A172 (cell line): ENCODE measurements around the gene CEP55. TPM values are rescaled to one million over a fixed set of nuclear protein-coding genes. Genes with fewer than 3 reads are reported as not detected.

Experiments used
- DNase-seq: peaks from one replicate; pipeline ENCODE4 v3.0.0-alpha.2; 2015; ENCODE audit warnings: low spot score
- total RNA-seq: library from RNA; depleted of rRNA; stranded (reverse); fragments of >200 nt; shearing (Covaris generic); gene quantifications from 2 replicates; pipeline ENCODE4 v1.2.3, GENCODE V29; 2014; rRNA removed

The CEP55 gene
- total RNA-seq, 1 experiment from 2014 or later: 250 TPM

- peak; percentile 35 for DNase-seq
Measured at GRCh38 chr10:93566435-93567276, 70.2 kb downstream of the CEP55 start, which contains the start of gene FFAR4. Gene FFAR4 (plus strand): TSS chr10:93566665. CDS start chr10:93566721, 56 bp downstream.

DNA sequence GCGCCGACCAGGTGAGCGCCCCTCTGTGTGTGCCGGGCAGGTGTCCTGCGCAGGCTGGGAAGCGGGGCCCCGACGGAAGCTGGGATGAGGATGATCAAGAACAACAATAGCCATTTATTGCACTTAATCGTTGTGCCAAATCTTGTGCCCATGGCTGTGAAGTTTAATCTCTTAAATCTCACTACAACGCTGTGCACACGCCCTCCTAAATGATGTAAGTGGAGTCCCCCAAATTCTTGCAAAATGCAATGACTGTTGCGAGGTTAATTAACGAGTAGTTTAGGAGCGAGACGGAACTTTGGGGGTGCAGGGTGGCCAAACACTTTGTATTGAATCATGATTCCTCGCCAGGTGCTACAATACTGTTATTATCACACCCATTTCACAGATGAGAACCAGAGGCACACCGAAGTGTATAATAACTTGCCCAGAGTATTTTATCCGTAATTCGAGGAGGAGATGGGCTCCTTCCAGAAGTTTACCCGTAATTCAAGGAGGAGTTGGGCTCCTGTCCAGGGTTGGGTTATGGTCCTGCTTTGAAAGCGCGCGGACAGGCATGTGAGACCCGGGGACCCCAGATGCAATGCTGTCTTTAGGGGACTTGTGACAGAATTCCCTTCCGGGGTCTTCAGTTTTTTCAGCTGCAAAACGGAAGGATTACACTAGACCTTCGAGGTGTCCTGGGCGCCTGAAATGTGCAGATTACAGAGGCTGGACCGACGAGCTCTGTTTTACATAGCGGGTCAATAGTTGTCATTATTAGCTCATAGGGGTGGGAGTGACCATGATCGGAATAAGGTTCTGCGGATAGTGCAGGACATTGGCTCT is 71.1 kb downstream of the CEP55 start:
- no peak for DNase-seq

- DNase-seq: no peak
Measured at GRCh38 chr10:93568105-93568390, 71.6 kb downstream of the CEP55 start.

GRCh38 chr10:93570383-93570782 is 74.0 kb downstream of the CEP55 start:
- DNase-seq: no peak

GRCh38 chr10:93572606-93573005 is 76.2 kb downstream of the CEP55 start:
- no peak for DNase-seq

- DNase-seq: peak; percentile 45
Measured at GRCh38 chr10:93573051-93573909, 76.9 kb downstream of the CEP55 start.

- DNase-seq: no peak
Measured at GRCh38 chr10:93573924-93574323, 77.5 kb downstream of the CEP55 start.

DNA sequence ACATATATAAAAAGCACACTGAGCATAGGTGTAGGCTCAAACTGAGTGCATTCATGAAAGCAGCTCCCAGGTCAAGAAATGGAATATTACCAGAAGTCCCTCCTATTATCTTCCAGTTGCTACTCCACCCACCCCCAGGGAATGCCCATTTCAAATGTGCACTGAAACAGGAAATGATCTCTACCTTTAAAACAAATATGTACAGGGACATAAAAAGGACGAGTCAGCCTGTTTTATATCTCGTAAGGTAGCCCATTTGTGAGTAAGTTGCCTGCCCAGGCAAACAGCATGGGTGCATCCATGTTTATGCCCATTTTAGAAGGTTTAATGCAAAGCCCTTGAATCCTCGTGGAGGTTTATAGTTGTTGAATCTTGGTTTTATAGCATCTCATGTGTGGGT is 80.5 kb downstream of the CEP55 start:
- no peak for DNase-seq

- no peak for DNase-seq
Measured at GRCh38 chr10:93577565-93577964, 81.2 kb downstream of the CEP55 start.

Other genes starting within 250 kb of the CEP55 start
- 285 and 317 TPM in 2 replicates for gene MYOF, start 14.3 kb upstream of the CEP55 start, total RNA-seq
- not detected in 2 replicates for gene FFAR4, start 70.1 kb downstream of the CEP55 start, total RNA-seq
- not detected in 2 replicates for gene RBP4, start 104.6 kb downstream of the CEP55 start, total RNA-seq
- not detected in 2 replicates for gene PDE6C, start 115.9 kb downstream of the CEP55 start, total RNA-seq
- gene FRA10AC1, start 206.0 kb downstream of the CEP55 start, total RNA-seq: 5.4 and 8.3 TPM in 2 replicates